HG03060 (cell line): Measurements from ENCODE around the gene TTC39B.
"Not testable (repeated sequence)": the region's sequence is repeated elsewhere in the genome, so short reads cannot be mapped to it uniquely, and the experiment has no call there.

Experiments
- ATAC-seq: cut with Tn5 transposase; IDR thresholded peaks from one replicate; pipeline ENCODE4 v1.9.1; 2021; ENCODE audit warnings: low read depth, moderate number of reproducible peaks; ENCODE audit not compliant: unreplicated experiment

The TTC39B gene

GRCh38 chr9:15272377-15272928 lies 34.6 kb downstream of the TTC39B start:
- ATAC-seq, result no peak

DNA sequence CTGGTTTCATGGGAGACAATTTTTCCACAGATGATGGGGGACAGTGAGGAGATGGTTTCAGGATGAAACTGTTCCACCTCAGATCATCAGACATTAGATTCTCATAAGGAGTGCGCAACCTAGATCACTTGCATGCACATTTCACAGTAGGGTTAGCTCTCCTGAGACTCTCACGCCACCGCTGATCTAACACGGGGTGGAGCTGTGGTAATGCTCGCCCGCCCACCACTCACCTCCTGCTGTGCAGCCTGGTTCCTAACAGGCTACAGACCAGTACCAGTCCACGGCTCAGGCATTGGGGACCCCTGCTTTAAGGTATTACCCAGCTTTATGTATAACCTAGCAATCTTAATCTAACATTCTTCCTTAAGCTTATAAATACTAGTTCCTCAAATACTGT lies 35.6 kb downstream of the TTC39B start:
- no peak for ATAC-seq

GRCh38 chr9:15268782-15269181 lies 38.2 kb downstream of the TTC39B start:
- ATAC-seq, result no peak

GRCh38 chr9:15268317-15268716 lies 38.7 kb downstream of the TTC39B start:
- no peak for ATAC-seq

DNA sequence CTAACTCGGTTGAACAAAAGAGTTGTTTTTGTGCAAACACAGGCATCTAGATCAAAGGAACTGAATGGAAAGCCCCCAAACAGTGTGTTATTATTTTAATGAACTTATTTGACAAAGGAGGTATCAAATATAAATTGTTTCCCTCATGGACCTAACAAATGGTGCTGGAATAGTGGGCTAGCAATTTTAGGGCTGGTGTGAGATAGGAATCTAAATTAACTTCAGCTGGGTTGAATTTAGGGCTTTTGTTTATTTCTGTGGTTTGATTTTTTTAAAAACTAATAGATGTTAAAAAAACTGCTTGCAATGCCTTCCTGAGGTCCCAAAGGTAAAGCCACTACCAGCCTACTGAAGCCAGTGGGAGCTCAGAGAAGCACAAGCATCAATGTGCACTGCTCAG lies 42.1 kb downstream of the TTC39B start:
- ATAC-seq, result no peak

GRCh38 chr9:15262581-15262980 lies 44.4 kb downstream of the TTC39B start:
- no peak for ATAC-seq

DNA sequence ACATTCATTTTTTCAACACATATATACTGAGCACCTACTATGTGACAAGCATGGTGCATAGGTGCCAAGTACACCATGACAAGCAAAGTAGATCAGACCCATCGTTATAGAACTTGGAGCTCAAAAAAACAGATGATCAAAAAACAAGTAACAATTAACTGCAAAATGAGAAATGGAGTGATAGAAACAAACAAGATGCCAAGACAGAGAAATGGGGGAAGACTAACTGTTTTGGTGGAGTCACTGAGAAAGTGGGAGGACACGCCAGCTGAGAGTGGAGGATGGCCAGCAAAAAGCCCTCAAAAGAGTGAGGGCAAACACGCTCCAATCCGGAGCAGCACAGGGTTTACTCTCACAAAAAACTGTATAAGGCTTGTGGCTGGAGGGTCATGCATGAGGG lies 50.6 kb downstream of the TTC39B start:
- ATAC-seq, result no peak

- ATAC-seq, result no peak
Measured at GRCh38 chr9:15253786-15254185, 53.2 kb downstream of the TTC39B start.

- no peak for ATAC-seq
Measured at GRCh38 chr9:15253197-15253596, 53.8 kb downstream of the TTC39B start.

GRCh38 chr9:15249981-15250380 lies 57.0 kb downstream of the TTC39B start:
- ATAC-seq, result no peak

GRCh38 chr9:15249042-15249818 lies 57.8 kb downstream of the TTC39B start:
- ATAC-seq, result no peak

GRCh38 chr9:15248621-15249020 lies 58.4 kb downstream of the TTC39B start:
- no peak for ATAC-seq

- no peak for ATAC-seq
Measured at GRCh38 chr9:15248081-15248480, 58.9 kb downstream of the TTC39B start.

GRCh38 chr9:15246708-15247107 lies 60.3 kb downstream of the TTC39B start:
- no peak for ATAC-seq

DNA sequence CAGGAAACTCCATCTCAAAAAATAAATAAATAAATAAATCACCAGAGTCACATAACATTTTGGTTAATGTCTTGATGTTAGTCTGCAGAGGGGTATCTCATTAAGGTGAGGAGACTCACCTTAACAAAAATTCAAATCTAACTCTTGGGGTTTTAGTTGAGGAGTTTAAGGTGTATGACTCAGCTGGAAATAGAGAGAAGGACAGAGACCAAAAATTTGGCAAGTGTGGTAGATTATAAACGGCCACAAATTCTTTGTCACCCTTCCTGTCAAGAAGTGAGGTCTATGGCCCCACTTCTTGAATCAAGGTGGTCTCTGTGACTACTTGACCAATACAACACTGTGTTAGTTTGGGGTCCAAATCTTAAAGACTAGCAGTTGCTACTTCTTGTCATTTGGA lies 60.8 kb downstream of the TTC39B start:
- ATAC-seq, result no peak

- ATAC-seq, result no peak
Measured at GRCh38 chr9:15244001-15244441, 63.0 kb downstream of the TTC39B start.

- no peak for ATAC-seq
Measured at GRCh38 chr9:15243081-15243480, 63.9 kb downstream of the TTC39B start.

DNA sequence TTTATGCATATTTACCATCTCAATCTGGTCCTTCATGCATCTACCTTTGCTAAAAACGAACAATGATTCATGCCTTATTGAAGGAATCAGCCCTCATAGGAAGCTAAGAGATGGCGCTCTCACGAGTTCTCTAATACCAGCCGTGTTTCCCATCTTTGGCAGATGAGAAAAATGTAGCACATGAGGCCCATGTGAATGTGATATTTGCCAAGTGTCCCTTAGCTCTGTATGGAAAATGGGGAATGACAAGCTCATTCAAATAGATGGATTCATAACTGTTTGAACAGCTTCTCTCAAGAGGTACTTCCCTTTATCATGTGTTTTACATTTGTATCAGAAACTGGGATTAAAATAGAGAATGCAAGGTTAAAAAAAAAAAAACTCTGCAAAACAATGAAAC lies 66.1 kb downstream of the TTC39B start:
- no peak for ATAC-seq

GRCh38 chr9:15239816-15240215 lies 67.2 kb downstream of the TTC39B start:
- ATAC-seq, result no peak

DNA sequence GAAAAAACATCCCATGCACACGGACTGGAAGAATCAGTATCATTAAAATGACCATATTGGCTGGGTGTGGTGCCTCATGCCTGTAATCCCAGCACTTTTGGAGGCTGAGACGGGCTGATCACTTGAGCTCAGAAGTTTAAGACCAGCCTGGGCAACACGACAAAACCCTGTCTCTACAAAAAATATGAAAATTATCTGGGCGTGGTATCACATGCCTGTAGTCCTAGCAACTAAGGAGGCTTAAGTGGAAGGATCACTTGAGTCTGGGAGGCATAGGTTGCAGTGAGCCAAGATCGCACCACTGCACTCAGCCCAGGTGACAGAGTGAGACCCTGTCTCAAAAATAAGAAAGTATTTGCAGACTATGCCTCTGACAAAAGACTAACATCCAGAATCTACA lies 68.4 kb downstream of the TTC39B start:
- ATAC-seq, result no peak

DNA sequence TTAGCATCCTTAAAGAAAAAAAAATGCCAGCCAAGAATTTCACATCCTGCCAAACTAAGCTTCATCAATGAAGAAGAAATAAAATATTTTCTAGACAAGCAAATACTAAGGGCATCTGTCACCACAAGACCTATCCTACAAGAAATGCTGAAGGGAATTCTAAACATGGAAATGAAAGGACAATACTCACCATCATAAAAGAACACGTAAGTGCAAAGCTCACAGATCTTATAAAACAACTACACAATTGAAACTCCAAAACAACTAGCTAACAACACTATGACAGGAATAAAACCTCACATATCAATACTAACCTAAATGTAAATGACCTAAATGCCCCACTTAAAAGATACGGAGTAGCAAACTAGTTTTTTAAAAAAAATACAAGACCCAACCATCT lies 71.4 kb downstream of the TTC39B start:
- ATAC-seq, result no peak

DNA sequence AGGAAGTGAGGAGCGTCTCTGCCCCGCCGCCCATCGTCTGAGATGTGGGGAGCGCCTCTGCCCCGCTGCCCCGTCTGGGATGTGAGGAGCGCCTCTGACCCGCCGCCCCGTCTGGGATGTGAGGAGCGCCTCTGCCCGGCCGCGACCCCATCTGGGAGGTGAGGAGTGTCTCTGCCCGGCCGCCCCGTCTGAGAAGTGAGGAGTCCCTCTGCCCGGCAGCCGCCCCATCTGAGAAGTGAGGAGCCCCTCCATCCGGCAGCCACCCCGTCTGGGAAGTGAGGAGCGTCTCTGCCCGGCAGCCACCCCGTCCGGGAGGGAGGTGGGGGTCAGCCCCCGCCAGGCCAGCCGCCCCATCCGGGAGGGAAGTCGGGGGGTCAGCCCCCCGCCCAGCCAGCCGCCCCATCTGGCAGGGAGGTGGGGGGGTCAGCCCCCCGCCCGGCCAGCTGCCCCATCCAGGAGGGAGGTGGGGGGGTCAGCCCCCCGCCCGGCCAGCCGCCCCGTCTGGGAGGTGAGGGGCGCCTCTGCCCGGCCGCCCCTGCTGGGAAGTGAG lies 73.0 kb downstream of the TTC39B start:
- ATAC-seq, result not testable (repeated sequence)
